ENCODE data around the gene ALKAL2.

Gene ALKAL2

GRCh38 chr2:279956-280649 lies 7.8 kb downstream of the ALKAL2 start:
- H3K27me3 ChIP-seq (ENCODE audit: insufficient read depth, low read depth, severe bottlenecking), result no peaks in the 10 kb centered on the region
- H3K9me3 ChIP-seq (ENCODE audit: severe bottlenecking), result no peaks in the 10 kb centered on the region
- no peak for DNase-seq
- H3K4me3 ChIP-seq (ENCODE audit: low read depth, low read length), result no peak overlapping the region
- no peak overlapping the region for H3K27ac ChIP-seq
- TF ChIP-seq, protein P1, sequence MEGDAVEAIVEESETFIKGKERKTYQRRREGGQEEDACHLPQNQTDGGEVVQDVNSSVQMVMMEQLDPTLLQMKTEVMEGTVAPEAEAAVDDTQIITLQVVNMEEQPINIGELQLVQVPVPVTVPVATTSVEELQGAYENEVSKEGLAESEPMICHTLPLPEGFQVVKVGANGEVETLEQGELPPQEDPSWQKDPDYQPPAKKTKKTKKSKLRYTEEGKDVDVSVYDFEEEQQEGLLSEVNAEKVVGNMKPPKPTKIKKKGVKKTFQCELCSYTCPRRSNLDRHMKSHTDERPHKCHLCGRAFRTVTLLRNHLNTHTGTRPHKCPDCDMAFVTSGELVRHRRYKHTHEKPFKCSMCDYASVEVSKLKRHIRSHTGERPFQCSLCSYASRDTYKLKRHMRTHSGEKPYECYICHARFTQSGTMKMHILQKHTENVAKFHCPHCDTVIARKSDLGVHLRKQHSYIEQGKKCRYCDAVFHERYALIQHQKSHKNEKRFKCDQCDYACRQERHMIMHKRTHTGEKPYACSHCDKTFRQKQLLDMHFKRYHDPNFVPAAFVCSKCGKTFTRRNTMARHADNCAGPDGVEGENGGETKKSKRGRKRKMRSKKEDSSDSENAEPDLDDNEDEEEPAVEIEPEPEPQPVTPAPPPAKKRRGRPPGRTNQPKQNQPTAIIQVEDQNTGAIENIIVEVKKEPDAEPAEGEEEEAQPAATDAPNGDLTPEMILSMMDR (IDR thresholded peaks at IDR 0.05; ENCODE audit: low read depth, low read length), result no peak
- peaks cover 69% of the 10 kb centered on the region for H3K36me3 ChIP-seq

DNA sequence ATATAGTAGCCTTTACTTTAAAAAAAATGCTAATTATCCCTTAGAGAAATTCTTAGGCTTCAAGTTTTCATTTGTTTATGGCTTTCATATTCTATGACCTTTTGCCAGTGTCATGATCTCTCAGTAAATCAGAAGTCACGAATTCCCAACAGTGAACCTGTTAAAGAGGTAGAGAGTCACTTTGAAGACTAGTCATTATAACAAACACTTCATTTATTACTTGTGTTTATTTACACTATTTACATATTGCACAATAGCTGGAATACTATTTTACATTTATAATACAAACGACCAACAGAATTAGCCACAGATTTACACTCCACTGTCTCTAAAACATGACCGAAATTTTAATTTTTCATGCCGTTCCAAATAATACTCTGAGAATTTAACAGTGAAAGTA lies 8.5 kb downstream of the ALKAL2 start:
- TF ChIP-seq, protein P1 (IDR thresholded peaks at IDR 0.05; ENCODE audit: low read depth, low read length), result no peak
- H3K27me3 ChIP-seq (ENCODE audit: insufficient read depth, low read depth, severe bottlenecking), result no peaks in the 10 kb centered on the region
- no peak for DNase-seq
- no peak overlapping the region for H3K4me3 ChIP-seq (ENCODE audit: low read depth, low read length)
- H3K9me3 ChIP-seq (ENCODE audit: severe bottlenecking), result no peaks in the 10 kb centered on the region
- H3K36me3 ChIP-seq, result peaks cover 76% of the 10 kb centered on the region
- no peak overlapping the region for H3K27ac ChIP-seq

DNA sequence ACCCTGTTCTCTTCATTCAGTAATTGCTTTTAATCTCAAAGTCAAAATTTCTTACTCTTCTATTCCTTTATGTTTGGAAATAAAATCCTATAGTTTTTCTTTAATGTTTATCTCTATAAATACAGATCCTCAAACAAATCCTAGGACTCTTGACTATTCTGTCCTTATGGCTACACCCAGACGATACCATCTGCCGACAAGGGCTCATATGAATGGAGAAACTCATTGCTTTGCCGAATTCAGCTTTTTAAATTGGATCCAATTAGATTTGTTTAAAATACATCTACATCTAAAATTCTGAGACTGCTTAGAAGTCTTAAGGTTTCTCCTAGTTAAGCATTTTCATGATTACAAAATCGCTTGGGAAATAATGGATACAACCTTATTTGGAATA lies 9.0 kb downstream of the ALKAL2 start:
- DNase-seq, result no peak

GRCh38 chr2:278312-278926 lies 9.5 kb downstream of the ALKAL2 start:
- Histone ChIP-seq H3K36me3 (peaks cover 86% of the 10 kb centered on the region), H3K4me3 (ENCODE audit: low read depth, low read length) (no peak overlapping the region), H3K9me3 (ENCODE audit: severe bottlenecking) (no peaks in the 10 kb centered on the region), H3K27me3 (ENCODE audit: insufficient read depth, low read depth, severe bottlenecking) (no peaks in the 10 kb centered on the region), H3K27ac (no peak overlapping the region)
- TF ChIP-seq, protein P1 (IDR thresholded peaks at IDR 0.05; ENCODE audit: low read depth, low read length), result no peak
- DNase-seq, result no peak

More for the DNA sequence above, 9.0 kb downstream of the ALKAL2 start:
- Histone ChIP-seq H3K36me3 (peaks cover 81% of the 10 kb centered on the region), H3K9me3 (ENCODE audit: severe bottlenecking) (no peaks in the 10 kb centered on the region), H3K27ac (no peak overlapping the region), H3K27me3 (ENCODE audit: insufficient read depth, low read depth, severe bottlenecking) (no peaks in the 10 kb centered on the region), H3K4me3 (ENCODE audit: low read depth, low read length) (no peak overlapping the region)
- TF ChIP-seq, protein P1 (IDR thresholded peaks at IDR 0.05; ENCODE audit: low read depth, low read length), result no peak

DNA sequence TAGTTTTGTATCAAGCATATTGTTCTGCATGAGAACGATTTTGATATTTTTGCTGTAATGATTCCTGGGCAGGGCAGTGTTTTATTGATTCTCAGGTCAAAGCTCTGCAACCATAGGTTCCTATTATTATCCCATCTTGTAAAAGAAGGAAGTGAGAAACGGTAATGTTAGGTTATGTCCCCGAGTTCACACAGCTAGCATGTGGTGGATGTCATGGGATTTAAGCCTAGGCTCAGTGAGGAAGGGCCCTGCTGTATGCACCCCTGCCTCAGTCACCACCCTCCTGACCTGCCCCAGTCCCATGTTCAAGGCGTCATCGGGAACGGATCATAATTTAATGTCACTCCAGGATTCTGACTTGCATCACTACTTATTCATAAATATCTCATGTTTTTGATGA lies 12.4 kb downstream of the ALKAL2 start:
- TF ChIP-seq, protein P1 (IDR thresholded peaks at IDR 0.05; ENCODE audit: low read depth, low read length), result no peak
- Histone ChIP-seq H3K9me3 (ENCODE audit: severe bottlenecking) (no peaks in the 10 kb centered on the region), H3K36me3 (peaks cover 88% of the 10 kb centered on the region), H3K27ac (no peak overlapping the region), H3K4me3 (ENCODE audit: low read depth, low read length) (no peak overlapping the region), H3K27me3 (ENCODE audit: insufficient read depth, low read depth, severe bottlenecking) (no peaks in the 10 kb centered on the region)
- no peak for DNase-seq

All from WERI-Rb-1 (cell line).